Measurements from ENCODE around the gene FOXK2. TPM values are rescaled to one million over a fixed set of nuclear protein-coding genes. Genes with fewer than 3 reads are reported as not detected.

FOXK2 gene
- total RNA-seq, 1 experiment from 2014 or later: 107 TPM

- H3K4me1 ChIP-seq (ENCODE audit: insufficient read depth, low read length, poor library complexity, severe bottlenecking): peaks cover 18% of the 10 kb centered on the region
- peak; percentile 37 for DNase-seq (ENCODE audit: low spot score)
- BruUV-seq (replicated peaks): no TSS peak
- no peaks in the 10 kb centered on the region for H3K9me3 ChIP-seq (ENCODE audit: low read depth, low read length, poor library complexity, severe bottlenecking)
- no peak overlapping the region for H3K27ac ChIP-seq (ENCODE audit: low read depth, low read length, poor library complexity, severe bottlenecking)
- TF ChIP-seq EZH2 (IDR thresholded peaks at IDR 0.05; ENCODE audit: borderline replicate concordance, low read depth, low read length, poor library complexity, severe bottlenecking) (no peak), CTCF (conservative IDR thresholded peaks at IDR 0.05; ENCODE audit: low read depth, low read length) (peak; percentile 28; the same call in 1 of the 2 replicates)
- POLR2A ChIA-PET (ENCODE audit: low non-redundant PET): no interaction called here
- H3K36me3 ChIP-seq (ENCODE audit: insufficient read depth, low read length, poor library complexity, severe bottlenecking): no peaks in the 10 kb centered on the region
- no peaks in the 10 kb centered on the region for H3K27me3 ChIP-seq (replicated peaks; ENCODE audit: insufficient read depth, low read depth, low read length, poor library complexity)
- CTCF ChIA-PET: no interaction called here
- intact Hi-C loops (cut with micrococcal nuclease; ENCODE audit: unreplicated experiment): no loop called here
- H3K4me3 ChIP-seq (ENCODE audit: low read depth, low read length, poor library complexity, severe bottlenecking): no peak overlapping the region
Measured at GRCh38 chr17:82528484-82529265, 9.1 kb downstream of the FOXK2 start.

- POLR2A ChIA-PET (ENCODE audit: low non-redundant PET): interaction anchor here (0.6 kb wide), 2 partner anchors 15 to 54 kb away, joined by 4 to 6 read pairs; no protein-coding TSS in a partner anchor
- CTCF ChIA-PET: no interaction called here
Measured at GRCh38 chr17:82529914-82530300, 10.4 kb downstream of the FOXK2 start.

GRCh38 chr17:82531431-82531881 lies 11.9 kb downstream of the FOXK2 start:
- H3K27me3 ChIP-seq (replicated peaks; ENCODE audit: insufficient read depth, low read depth, low read length, poor library complexity): no peaks in the 10 kb centered on the region
- DNase-seq (ENCODE audit: low spot score): no peak
- H3K4me1 ChIP-seq (ENCODE audit: insufficient read depth, low read length, poor library complexity, severe bottlenecking): peaks cover 30% of the 10 kb centered on the region
- H3K36me3 ChIP-seq (ENCODE audit: insufficient read depth, low read length, poor library complexity, severe bottlenecking): no peaks in the 10 kb centered on the region
- intact Hi-C loops (cut with micrococcal nuclease; ENCODE audit: unreplicated experiment): no loop called here
- no peak overlapping the region for H3K27ac ChIP-seq (ENCODE audit: low read depth, low read length, poor library complexity, severe bottlenecking)
- TF ChIP-seq EZH2 (IDR thresholded peaks at IDR 0.05; ENCODE audit: borderline replicate concordance, low read depth, low read length, poor library complexity, severe bottlenecking) (no peak), CTCF (conservative IDR thresholded peaks at IDR 0.05; ENCODE audit: low read depth, low read length) (no peak)
- H3K9me3 ChIP-seq (ENCODE audit: low read depth, low read length, poor library complexity, severe bottlenecking): no peaks in the 10 kb centered on the region
- no peak overlapping the region for H3K4me3 ChIP-seq (ENCODE audit: low read depth, low read length, poor library complexity, severe bottlenecking)
- ChIA-PET POLR2A (ENCODE audit: low non-redundant PET) (no interaction called here), CTCF (no interaction called here)
- BruUV-seq (replicated peaks): no TSS peak

More at GRCh38 chr17:82529914-82530300, 10.4 kb downstream of the FOXK2 start:
- no peak for DNase-seq (ENCODE audit: low spot score)
- no peaks in the 10 kb centered on the region for H3K36me3 ChIP-seq (ENCODE audit: insufficient read depth, low read length, poor library complexity, severe bottlenecking)
- H3K27ac ChIP-seq (ENCODE audit: low read depth, low read length, poor library complexity, severe bottlenecking): no peak overlapping the region
- H3K27me3 ChIP-seq (replicated peaks; ENCODE audit: insufficient read depth, low read depth, low read length, poor library complexity): no peaks in the 10 kb centered on the region
- intact Hi-C loops (cut with micrococcal nuclease; ENCODE audit: unreplicated experiment): no loop called here
- no TSS peak for BruUV-seq (replicated peaks)
- TF ChIP-seq EZH2 (IDR thresholded peaks at IDR 0.05; ENCODE audit: borderline replicate concordance, low read depth, low read length, poor library complexity, severe bottlenecking) (no peak), CTCF (conservative IDR thresholded peaks at IDR 0.05; ENCODE audit: low read depth, low read length) (no peak)
- no peaks in the 10 kb centered on the region for H3K9me3 ChIP-seq (ENCODE audit: low read depth, low read length, poor library complexity, severe bottlenecking)
- peaks cover 18% of the 10 kb centered on the region for H3K4me1 ChIP-seq (ENCODE audit: insufficient read depth, low read length, poor library complexity, severe bottlenecking)
- H3K4me3 ChIP-seq (ENCODE audit: low read depth, low read length, poor library complexity, severe bottlenecking): no peak overlapping the region
